C1 segment of cervical spinal cord (tissue), 14 donors: ENCODE data around the gene ATP13A5.

ENCODE experiments used
- DNase-seq, 14 donors: peaks; one replicate each; lab custom pipeline; 2025; lab: John Stamatoyannopoulos, UW

ATP13A5 gene

DNA sequence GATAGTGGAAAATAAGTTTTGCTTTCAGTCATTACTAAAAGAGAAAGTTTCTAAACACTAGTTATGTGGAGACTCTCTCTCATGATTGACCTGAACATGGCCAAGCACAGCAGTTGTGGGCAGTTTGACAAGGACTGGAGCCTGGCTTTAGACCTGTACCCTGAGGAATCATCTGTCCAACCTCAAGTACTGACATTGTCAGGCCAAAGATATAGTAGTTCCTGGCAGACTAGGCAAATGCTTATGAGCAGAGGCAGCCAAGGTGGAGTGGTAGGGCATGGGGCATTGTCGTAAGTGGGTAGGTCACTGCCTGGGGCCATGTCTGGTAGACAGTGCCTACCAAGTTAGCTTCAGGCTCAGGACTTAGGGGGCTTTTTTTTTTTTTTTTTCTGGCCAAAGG lies 116.6 kb downstream of the ATP13A5 start:
- DNase-seq: no peak

GRCh38 chr3:193253986-193254660 lies 124.4 kb downstream of the ATP13A5 start:
- DNase-seq: no peak

GRCh38 chr3:193250492-193250891 lies 128.1 kb downstream of the ATP13A5 start:
- no peak for DNase-seq

- DNase-seq: no peak
These were observed 129.6 kb downstream of the ATP13A5 start for GRCh38 chr3:193248848-193249468.

GRCh38 chr3:193243571-193243970 lies 135.0 kb downstream of the ATP13A5 start:
- DNase-seq: no peak

DNA sequence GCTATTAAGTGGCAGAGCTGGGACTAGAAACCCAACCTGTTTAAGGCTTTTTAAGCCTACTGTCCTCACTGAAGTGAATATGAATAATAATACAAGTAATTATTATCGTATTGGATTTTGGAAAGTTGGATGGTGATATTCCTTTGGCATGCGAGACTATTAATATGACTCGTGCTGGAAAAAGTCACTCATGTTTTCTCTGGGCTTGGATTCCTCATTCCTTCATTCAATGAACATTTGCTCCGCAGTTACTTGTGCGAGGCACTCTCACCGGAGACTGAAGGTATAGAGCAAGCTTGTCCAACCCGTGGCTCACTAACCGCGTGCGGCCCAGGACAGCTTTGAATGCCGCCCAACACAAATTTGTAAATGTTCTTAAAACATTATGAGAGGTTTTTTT lies 136.8 kb downstream of the ATP13A5 start:
- DNase-seq: no peak

- DNase-seq: peak in 9 of 14 donors; percentile 26 to 63 (median 40)
These were observed 137.5 kb downstream of the ATP13A5 start, which contains the start of gene PLAAT1 for GRCh38 chr3:193240850-193241706. TSS of gene PLAAT1 (plus strand) at chr3:193241222. CDS start at chr3:193255651, 14,429 bp downstream.

DNA sequence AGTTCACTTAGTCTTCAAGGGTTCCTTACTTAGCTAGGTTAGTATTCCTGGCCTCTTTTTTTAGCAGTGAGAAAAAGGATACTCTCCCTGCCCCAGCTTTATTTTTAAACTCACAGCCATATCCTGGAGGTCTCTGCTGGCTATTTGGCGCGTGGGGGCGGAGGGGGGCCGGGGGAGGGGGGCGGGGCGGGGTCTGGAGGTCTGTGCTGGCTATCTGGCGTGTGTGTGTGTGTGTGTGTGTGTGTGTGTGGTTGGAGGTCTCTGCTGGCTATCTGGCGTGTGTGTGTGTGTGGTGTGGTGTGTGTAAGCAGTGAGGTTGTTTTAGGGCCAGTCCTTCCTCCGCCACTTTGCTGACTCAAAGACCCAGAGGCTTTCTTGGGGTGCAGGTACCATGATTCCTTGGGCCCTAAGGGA lies 138.1 kb downstream of the ATP13A5 start:
- no peak for DNase-seq

DNA sequence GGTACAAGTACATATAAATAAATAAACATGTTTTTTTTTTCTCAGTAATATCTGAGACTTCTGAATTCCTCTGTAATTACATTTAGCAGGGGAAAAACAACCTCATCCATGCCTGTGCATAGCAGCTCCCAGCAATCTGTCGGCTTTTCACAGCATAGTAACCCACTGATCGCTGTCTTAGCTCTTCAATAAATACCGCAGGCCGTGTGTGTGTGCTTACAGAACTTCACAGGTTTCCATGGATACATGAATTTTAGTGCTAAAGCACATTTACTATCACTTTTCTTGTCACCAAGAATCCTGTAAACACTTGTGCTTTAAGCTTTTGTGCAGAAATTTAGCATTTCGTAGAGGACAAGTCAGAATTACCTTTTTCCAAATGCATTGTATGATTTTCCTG lies 141.5 kb downstream of the ATP13A5 start:
- no peak for DNase-seq

GRCh38 chr3:193236599-193236998 lies 142.0 kb downstream of the ATP13A5 start:
- DNase-seq: no peak

DNA sequence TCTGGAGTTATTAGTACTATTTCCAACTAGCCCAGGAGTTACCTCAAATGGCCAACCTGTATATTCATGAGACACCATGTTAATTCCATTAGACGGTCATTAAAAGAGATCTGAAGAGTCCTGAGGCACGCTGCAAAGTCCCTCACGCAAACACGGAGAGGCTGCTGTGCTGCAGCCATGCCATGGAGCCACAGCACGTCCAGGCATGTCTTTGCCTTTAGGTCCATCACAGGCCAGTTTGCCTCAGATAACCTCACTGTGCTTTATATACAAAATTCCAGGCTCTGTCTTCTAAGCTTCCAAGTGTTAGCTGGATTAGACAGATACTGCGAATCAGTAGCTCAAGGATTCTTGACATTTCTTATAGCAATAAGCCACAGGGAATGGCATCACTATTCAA lies 147.4 kb downstream of the ATP13A5 start:
- DNase-seq: no peak

GRCh38 chr3:193230610-193231009 lies 147.9 kb downstream of the ATP13A5 start:
- DNase-seq: no peak

- DNase-seq: no peak
These were observed 148.6 kb downstream of the ATP13A5 start for GRCh38 chr3:193229851-193230420.

- no peak for DNase-seq
These were observed 150.3 kb downstream of the ATP13A5 start for GRCh38 chr3:193228206-193228605.

DNA sequence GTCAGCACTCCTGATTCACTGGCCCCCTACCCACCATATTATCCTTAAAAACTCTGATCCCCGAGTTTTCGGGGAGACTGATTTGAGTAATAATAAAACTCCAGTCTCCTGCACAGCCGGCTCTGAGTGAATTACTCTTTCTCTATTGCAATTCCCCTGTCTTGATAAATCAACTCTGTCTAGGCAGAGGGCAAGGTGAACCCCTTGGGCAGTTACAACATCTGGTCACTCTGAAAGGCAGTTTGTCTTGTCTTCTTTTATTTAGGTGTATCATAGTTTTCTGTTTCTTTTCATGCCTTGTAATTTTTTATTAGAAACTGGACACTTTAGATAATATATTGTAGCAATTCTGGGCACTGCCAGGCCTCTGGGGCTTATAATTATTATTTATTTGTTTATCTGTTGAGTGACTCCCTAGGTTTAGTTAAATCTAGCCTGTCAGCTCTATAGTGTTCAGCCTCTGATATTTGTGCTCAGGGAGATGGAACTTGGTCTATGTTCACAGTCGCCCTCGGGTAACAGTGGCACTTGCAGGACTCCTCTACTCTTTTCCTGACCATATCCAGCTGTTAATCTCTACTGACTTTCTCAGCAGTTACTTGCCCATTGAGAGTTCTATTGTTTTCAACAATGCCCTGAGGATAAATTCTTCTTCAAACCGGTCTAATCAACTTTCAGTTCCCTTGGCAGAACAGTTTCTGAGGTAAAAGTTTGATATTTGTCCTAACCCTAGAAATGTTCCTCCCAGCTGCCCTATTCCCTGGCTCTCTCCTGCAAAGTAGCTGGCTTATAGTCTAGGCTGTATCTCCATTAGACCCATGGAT lies 153.0 kb downstream of the ATP13A5 start:
- DNase-seq: no peak
